GM12878 (cell line): ENCODE data around the gene SLC25A44.

Experiments used
- BRCA1 ChIP-seq: IDR thresholded peaks from 2 replicates; pipeline ENCODE4 v1.6.1; 2011; ENCODE audit warnings: low read depth, low read length, improper control_type of control experiment
- ETV6 ChIP-seq, 2 experiments: fragments of 450-650 bp in 1 of 2; IDR thresholded peaks in 1 of 2; conservative IDR thresholded peaks in 1 of 2; 2 replicates each; pipeline ENCODE4 v1.6.1; 2014; ENCODE audit warnings: antibody characterized with exemption in 1 of 2, borderline replicate concordance in 1 of 2, low read depth in 1 of 2, mild to moderate bottlenecking in 1 of 2, moderate library complexity in 1 of 2
- IRF3 ChIP-seq: fragments of 450-650 bp; IDR thresholded peaks from 2 replicates; pipeline ENCODE4 v1.6.1; 2014; ENCODE audit warnings: mild to moderate bottlenecking

DNA sequence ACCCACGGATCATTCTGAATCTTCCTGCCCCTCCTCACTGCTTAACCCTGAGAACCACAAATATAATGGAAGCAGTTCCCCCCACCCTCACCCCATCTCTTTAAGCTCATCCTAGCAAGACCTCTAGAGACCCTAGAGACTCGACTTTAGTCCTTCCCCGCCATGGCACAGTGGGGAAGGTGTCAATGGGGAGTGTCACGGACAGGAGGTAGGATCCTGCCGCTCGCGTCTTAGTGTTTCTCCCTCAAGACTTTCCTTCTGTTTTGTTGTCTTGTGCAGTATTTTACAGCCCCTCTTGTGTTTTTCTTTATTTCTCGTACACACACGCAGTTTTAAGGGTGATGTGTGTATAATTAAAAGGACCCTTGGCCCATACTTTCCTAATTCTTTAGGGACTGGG, 18.2 kb downstream of the SLC25A44 start:
- TF ChIP-seq ETV6 (conservative IDR thresholded peaks at IDR 0.05 in 1 of 2, IDR thresholded peaks at IDR 0.05 in 1 of 2; ENCODE audit: borderline replicate concordance in 1 of 2, low read depth in 1 of 2) (no peak), IRF3 (no peak), BRCA1 (no peak)
